ENCODE results near the gene CASTOR1.

DNA sequence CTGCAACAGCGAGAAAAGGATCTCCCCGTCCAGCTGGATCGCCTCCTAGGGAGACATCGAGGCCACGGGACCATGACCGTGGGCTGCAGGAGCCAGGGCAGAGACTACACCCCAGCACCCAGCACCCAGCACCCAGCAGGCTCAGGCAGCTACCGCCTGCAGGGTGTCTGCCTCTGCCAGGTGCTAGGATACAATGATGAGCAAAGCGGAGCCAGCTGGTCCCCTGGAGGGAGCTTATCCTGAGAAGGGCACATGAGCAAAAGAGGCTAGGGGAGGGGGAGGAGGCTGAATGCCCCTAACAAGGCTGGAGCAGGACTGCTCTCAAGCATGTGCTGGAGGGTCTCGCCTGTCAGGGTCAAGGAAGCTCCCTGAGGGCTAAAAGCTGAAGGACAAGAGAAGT lies 4.8 kb upstream of the CASTOR1 start:
- TF ChIP-seq YY1 (IDR thresholded peaks at IDR 0.05; ENCODE audit: low read depth): no peak
- TF ChIP-seq RFX5 (IDR thresholded peaks at IDR 0.05; ENCODE audit: low read length): no peak
- TF ChIP-seq, protein P1, sequence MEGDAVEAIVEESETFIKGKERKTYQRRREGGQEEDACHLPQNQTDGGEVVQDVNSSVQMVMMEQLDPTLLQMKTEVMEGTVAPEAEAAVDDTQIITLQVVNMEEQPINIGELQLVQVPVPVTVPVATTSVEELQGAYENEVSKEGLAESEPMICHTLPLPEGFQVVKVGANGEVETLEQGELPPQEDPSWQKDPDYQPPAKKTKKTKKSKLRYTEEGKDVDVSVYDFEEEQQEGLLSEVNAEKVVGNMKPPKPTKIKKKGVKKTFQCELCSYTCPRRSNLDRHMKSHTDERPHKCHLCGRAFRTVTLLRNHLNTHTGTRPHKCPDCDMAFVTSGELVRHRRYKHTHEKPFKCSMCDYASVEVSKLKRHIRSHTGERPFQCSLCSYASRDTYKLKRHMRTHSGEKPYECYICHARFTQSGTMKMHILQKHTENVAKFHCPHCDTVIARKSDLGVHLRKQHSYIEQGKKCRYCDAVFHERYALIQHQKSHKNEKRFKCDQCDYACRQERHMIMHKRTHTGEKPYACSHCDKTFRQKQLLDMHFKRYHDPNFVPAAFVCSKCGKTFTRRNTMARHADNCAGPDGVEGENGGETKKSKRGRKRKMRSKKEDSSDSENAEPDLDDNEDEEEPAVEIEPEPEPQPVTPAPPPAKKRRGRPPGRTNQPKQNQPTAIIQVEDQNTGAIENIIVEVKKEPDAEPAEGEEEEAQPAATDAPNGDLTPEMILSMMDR (IDR thresholded peaks at IDR 0.05): no peak
- TF ChIP-seq FOXM1 (IDR thresholded peaks at IDR 0.05; ENCODE audit: low read depth): no peak
- no peak for TF ChIP-seq TAF1 (IDR thresholded peaks at IDR 0.05; ENCODE audit: borderline replicate concordance, low read depth, low read length)
- TF ChIP-seq, protein P2, sequence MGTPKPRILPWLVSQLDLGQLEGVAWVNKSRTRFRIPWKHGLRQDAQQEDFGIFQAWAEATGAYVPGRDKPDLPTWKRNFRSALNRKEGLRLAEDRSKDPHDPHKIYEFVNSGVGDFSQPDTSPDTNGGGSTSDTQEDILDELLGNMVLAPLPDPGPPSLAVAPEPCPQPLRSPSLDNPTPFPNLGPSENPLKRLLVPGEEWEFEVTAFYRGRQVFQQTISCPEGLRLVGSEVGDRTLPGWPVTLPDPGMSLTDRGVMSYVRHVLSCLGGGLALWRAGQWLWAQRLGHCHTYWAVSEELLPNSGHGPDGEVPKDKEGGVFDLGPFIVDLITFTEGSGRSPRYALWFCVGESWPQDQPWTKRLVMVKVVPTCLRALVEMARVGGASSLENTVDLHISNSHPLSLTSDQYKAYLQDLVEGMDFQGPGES (IDR thresholded peaks at IDR 0.05; ENCODE audit: low read depth, low read length): no peak
- no peak for TF ChIP-seq POLR2AphosphoS5 (IDR thresholded peaks at IDR 0.05; ENCODE audit: low read depth, low read length)
- TF ChIP-seq, protein P3, sequence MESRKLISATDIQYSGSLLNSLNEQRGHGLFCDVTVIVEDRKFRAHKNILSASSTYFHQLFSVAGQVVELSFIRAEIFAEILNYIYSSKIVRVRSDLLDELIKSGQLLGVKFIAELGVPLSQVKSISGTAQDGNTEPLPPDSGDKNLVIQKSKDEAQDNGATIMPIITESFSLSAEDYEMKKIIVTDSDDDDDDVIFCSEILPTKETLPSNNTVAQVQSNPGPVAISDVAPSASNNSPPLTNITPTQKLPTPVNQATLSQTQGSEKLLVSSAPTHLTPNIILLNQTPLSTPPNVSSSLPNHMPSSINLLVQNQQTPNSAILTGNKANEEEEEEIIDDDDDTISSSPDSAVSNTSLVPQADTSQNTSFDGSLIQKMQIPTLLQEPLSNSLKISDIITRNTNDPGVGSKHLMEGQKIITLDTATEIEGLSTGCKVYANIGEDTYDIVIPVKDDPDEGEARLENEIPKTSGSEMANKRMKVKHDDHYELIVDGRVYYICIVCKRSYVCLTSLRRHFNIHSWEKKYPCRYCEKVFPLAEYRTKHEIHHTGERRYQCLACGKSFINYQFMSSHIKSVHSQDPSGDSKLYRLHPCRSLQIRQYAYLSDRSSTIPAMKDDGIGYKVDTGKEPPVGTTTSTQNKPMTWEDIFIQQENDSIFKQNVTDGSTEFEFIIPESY (IDR thresholded peaks at IDR 0.05; ENCODE audit: borderline replicate concordance, low read depth): no peak

Data from SK-N-SH (cell line).